ENCODE data around the gene VGF.

VGF gene

DNA sequence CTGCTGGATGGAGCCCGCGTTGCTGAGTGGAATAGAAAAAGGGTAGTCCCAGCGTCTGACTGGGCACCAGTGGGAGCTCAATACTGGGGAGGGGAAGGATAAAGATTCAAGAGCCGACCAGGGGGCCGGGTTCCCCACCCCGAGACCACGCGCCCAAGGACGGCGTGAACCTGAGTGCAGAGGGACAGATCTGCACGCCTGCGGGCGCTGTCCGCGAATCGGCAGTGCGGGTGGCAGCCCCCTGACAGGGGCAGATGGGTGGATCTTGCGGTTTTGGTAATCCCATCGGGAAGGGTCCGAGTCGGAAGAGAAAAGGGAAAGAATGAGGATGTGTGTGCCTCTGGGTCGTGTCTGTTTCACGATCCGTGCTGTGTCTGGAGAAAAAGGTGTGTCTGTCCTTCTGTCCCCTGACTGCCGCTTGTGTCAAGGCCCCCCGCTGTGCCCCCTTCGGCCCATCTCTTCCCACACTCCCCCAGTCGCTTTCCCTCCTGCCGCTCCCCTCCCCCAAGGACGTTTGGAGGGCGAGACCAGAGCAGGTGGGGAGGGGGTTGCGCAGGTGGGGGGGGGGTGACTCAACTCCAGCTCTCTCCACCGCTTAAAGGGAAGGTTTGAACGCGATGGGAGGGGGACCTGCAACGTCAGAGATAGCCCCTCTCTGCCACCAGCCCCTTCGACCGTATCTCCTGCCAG, 734 bp upstream of the VGF start:
- DNase-seq, result no peak

DNA sequence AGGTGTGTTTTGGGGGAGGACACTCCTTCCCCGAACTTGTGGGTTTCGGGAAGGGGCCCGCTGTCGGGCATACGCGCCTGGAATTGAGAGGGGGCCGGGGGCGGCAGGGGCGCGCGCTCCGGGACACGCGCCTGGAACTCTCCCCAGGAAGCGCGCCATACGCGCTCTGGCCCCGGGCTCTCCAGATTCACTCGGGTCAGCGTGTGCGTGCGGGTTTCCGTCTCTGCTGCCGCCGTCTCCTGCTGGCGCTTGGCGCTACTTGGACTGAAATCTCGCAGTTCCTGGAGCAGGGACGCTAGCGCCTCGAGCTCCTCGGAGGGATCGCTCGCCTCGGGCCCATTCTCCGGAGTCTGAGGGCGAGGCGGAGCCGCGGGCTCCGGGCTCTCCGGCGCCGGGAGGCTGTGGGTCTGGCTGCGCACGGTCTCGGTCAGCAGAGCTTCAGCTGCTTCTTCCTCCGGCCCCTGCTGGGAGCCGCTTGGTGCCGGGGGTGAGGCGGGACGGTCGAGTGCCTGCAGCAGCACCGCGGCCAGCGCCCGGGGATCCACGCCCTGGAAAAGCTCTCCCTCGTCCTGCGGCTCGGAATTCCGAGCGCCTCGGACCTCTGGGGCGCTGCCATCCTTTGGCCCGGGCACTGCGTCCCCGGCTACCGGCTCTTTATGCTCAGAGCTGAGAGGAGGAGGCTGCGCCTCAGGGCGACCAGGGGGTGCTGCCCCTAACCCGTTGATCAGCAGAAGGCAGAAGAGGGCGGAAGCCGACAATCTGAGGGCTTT, 1.1 kb downstream of the VGF start:
- DNase-seq, result no peak

DNA sequence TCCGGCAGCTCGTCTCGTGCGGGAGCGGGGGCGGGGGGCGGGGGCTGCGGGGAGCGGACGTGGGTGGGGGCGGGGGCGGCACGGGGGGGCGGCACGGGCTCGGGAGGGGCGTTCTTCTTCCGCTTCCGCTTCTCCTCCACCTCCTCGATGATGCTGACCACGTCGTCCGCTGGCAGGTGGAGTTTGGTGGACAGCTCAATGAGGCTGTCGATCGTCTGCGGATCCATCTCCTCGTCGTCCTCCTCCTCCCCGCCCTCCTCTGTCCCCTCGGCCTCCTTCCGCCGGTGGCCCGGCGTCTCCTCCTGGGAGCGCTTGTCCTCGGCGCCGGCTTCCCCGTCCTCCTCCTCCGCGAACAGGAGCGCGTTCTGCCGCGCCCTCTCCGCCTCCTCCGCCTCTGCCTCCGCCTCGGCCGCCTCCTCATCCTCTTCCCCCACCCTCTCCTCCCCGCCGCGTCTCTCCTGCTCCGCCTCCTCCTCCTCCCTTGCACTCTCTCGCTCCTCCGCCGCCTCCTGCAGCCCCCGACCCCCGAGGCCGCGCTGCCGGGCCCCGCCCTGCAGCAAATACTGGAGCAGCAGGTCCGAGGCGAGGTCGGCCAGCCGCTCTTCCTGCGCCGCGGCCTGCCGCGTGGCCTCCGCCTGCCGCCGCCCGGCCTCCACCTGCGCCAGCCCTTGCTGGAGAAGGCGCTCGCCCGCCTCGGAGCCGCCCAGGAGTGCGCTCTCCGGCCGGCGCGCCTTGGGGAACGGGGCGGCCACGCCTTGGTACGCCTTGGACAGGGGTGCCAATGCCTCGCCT, 1.9 kb downstream of the VGF start:
- no peak for DNase-seq

DNA sequence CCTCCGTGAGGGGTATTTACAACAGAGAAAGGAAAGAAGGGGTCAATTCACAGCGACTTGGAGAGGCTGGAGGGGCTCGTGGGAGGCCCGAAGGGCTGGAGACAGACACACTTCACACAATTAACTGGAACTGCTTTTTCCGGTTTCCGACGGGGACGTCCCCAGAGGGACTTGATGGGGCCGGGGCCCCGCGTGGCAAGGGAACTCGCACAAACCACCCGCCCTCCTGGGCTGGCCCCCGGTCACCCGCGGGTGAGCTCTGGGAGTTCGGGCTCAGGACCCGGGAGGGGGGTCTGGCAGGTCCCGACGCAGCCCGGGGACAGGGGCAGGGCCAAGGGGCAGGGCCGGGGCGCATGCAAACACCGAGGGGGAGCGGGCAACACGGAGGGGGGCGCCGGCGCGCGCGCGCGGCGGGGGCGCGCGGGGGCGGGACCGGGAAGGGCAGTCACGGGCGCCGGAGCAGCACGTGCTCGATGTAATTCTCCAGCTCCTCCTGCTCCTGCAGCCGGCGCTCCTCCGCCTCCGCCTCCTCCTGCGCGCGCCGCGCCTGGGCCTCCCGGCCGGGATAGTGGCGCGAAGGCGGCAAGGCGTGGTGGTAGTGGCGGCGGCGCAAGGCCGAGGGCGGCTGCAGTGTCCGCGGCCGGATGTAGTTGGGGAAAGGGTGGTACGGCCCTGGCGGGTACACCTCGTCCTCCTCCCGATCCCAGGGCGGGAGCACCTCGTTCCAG, 2.7 kb downstream of the VGF start:
- no peak for DNase-seq

DNA sequence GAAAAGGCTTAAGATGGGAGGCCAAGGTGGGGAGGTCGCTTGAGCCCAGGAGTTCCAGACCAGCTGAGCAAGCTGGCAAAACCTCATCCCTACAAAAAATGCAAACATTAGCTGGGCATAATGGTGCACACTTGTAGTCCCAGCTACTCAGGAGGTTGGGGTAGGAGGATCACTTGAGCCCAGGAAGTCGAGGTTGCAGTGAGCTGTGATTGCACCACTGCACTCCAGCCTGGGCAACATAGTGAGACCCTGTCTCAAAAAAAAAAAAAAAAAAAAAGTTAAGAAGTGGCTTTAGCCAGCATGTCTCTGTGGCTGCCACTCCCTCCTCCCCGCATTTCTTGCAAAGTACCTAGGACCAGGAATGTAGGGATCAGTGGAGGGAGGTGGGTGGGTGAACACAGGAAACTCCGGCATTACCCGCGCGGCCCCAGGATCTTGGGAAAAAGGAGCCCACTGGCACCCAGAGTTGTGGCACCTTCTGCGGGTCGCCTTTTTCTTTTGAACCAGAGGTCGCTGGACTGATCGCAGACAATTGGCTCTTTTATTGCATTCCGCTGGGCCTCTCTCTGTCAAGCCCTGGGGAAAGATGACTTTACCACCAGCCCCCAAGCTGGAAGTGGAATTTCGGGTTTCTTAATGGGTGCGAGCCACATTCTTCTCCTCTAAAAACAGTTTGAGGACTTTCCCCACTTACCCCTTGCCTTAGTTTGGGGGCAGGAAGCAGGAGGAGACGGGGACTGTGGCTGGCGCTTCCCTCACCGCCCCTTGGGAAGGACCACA, 3.5 kb downstream of the VGF start:
- DNase-seq, result no peak

DNA sequence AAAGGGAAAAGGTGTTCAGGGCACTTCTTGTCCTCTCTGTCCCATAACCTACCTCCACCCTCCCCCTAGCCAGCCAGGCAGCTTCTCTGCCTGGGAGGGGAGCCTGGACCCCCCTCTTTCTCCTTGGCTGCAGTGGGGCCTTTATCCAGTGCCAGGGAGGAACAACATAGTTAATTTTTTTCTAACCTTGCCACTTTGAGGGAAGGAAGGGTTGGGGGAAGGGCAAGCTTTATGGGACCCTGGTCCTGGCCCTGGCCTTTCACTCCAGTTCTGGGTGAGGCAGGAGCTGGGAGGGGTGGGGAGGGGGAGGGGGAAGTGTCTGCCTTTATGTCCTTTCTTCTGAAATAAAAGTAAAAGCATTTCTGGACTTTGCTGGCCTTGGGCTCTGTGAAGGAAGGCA, 4.5 kb downstream of the VGF start:
- DNase-seq, result no peak

DNA sequence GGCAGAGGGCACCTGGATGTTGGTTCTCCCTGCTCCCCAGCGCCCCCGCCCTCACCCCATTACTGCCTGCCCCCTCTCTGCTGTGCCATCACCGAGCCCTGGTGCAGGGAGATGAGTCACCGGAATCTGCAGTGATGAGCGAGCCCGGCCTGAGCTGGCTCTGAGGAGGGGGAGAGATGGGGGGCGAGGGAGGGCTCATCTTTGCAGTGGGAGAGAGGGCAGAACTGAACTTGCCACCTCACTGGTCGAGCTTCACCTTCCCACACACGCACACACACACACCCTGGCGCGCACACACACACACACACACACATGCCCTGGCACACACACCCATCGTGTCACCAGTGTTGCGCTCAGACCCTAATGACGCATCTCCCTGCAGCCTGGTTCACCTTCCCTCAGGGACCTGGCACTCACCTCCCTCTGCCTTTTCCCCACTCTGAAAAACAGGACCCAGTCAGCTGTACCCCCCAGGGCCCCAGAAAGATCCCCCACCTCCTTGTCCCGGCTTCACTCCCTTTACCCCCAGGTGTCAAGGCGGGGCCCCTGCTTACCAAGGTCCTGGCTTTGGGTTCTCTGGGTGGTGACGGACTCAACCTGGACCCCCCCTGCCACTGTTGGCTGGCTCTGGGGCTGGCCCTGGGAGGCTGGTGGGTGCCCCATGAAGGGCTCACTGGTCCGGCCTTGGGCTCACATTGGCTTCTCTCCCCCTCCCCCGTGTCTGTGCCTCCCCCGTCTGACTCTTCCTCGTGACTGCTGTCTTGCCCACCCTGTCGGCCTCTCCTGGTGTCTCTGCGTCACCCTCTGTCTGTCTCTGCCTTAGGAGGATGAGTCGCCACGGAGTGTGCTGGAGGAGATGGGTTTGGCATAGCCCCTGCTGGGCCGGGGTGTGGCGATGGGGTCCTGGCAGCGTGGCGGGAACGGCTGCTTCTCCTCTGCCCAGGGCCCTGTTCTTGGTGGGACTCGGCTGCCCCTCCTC, 5.4 kb downstream of the VGF start:
- DNase-seq, result no peak

DNA sequence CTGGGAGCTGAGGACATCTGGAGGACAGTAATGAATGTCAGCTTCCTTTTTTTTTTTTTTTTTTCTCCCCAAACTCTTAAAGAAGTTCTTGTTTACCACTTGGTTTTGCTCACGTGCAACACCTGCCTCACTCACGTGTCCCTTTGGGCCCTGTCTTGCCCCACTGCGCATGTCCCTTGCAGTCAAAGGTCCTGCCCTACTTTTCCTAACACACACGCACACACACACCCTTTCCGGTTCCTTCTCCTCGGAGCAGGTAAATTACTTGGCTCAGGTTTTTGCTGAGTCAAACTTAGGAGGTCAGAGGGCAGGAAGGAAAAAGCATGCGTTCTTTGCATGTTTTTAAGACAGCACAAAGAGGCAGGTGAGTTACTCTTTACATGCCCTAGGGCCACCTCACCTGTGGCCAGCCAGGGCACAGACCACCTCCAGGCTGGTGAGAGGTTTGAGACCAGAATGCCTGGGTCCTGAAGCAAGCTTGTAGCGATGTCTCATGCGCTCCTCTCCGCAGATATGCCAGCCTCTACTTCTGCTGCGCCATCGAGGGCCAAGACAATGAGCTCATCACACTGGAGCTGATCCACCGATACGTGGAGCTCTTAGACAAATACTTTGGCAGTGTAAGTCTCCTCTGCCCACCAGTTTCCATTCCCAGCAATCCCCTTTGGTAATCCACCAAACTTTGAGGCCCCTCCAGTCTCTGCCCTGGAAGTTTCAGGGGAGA, 8.3 kb downstream of the VGF start:
- DNase-seq, result no peak

DNA sequence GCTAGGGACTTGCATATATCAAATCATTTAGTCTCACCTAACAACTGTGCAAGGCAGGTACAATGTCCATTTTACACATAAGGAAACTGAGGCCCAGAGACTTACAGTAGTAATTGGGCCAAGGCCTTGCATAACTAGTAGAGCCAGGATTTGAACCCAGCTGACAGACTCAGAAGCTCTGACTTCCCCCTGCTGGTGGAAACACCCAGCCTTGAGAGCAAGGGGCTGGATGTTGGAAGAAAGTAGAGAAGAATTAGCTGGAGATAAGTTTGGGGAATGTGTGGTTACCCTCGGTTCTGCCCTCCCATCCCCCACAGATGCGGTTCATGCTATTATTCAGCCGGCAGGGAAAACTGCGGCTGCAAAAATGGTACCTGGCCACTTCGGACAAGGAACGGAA, 9.1 kb downstream of the VGF start:
- DNase-seq, result no peak

DNA sequence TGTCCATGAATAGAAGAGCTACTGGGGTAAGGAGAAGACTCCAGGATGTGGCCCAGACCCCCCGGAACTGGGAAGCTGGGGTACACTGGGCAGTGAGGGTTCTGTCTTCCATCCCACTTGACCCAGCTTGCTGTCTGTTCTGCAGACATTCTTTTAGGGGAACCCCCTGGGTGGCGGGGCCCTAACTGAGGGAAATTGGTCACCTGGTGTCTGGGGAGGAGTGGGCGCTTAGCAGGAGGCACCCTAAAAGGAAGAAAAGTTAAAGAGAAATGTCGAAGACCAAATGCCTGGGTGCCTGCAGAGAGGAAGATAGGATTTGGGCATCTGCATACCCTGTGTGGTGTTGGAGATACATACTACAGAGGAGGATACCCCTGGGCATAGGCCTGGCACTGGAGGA, 10.1 kb downstream of the VGF start:
- DNase-seq, result no peak

DNA sequence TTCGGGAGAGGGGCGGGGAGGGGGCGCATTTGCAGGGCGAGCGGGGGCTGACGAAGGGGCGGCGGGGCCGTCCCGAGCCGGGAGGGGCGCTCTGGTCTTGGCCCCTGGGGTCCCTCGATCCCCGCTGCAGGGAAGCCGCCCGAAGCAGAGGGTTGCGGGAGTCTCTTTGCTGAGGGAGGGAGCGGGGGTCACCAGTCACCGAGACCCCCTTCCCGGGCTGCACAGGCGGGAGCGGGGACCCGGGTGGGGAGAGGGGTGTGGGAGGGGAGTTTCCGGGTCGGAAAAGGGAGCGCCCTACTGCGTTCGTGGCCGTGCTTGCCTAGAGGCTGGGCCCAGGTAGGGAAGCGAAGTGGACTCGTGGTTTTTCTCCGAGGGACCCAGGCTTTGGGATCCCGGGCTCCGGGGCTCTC, 10.7 kb downstream of the VGF start:
- no peak for DNase-seq

DNA sequence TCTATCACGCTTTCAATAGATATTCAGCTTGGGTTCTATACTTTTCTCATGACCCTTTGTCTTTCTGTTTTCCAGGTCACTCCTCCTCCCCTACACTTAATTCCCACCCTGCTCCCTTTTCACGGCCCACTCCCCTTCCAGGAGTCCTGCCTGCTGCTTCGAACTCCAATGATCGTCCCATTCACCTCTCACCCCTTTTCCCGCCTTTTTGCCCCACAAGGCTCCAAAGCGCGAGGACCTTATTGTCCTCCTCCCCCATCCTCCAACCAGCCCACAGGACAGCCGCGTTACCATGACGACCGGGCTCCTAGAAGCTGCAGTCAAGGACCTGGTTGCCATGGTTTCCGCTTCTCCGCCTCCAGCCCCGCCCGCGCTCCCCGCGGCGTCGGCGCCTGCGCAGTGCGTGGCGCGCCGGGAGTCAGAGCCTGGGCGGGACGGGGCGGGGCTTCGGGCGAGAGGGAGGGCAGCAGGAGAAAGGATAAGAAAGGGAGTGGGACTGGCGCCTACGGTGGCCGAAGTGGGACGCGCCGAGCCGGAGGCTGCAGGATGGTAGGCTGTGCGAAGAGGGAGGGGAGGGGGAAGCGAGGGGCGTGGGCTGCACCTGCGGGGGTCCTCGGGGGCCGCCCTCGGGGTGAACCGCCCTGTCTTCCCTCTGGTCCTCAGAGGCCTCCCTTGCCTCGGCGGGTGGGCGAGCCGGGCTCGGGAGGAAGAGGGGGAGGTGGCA, 11.2 kb downstream of the VGF start, which contains the start of gene AP1S1:
AP1S1 (plus strand) TSS at position 508 of the 724 bp plus-strand sequence; CDS start at position 547, 39 bp downstream.
- peak; percentile 93 for DNase-seq

DNA sequence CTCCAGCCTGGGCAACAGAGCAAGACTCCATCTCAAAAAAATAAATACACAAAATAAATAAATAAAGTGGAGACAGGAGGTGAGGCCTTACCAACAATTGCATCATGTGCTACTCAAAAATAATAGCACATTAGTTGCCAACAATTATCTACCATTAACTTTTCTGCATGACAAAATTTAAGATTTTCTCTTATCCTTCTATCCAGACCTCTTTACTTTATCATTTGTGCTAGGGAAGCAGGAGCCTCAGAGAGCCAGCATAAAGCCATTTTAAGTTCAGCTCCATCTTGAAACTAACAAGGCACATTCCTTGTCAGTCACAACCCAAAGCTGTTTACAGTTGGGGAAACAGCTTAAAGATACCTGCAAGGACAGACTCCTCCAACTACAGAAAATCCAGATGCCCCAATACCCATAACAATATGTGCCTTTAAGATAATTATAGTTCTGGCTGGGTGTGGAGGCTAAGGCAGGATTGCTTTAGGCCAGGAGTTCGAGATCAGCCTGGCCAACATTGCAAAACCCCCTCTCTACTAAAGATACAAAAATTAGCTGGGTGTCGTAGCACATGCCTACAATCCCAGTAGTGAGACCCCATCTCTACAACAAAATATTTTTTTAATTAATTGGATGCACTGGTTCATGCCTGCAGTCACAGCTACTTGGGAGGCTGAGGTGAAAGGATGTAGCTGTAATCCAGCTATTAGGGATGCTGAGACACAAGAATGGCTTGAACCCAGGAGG, 13.3 kb downstream of the VGF start:
- no peak for DNase-seq

DNA sequence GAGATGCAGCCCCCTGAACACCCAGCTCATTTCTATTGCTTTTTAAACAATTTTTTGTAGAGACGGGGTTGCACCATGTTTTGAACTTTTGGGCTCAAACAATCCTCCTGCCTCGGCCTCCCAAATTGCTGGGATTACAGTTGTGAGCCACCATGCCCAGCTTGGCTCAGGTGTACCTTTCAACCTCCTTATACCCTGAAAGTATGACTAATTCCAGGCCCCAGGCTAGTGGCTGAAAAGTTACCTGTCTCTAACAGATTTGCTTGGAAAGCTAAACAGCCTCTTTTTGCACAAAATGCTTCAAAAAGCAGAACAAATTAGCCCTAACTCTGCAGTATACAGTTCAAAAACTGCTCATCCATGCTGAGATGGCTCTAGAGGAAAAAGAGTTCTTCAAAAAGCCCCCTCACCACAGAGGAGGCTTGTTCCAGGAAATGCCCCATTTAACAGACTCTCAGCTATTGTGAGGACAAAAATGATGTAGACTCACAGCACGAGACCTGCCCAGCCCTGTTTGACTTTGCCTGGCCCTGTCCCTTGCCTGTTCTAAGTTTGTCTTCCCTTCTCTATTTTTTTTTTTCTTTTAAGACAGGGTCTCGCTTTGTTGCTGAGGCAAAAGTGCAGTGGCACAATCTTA, 24.5 kb downstream of the VGF start:
- no peak for DNase-seq

DNA sequence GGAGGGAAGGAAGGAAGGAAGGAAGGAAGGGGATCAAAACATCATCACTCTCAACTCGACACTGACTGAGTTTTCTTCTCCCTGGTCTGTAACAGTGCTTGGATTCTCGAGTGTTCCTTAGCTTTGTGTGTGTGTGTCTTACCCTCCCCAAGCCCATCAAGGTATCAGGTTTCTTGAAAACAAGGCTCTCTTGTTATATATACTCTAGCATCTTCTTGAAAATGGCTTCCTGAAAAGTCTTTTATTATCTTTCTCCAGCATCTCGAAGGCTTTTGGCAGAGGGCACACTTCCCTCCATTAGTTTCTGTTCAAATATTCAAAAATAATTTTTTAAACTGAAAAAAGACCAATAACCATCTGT, 25.1 kb downstream of the VGF start:
- DNase-seq, result no peak

DNA sequence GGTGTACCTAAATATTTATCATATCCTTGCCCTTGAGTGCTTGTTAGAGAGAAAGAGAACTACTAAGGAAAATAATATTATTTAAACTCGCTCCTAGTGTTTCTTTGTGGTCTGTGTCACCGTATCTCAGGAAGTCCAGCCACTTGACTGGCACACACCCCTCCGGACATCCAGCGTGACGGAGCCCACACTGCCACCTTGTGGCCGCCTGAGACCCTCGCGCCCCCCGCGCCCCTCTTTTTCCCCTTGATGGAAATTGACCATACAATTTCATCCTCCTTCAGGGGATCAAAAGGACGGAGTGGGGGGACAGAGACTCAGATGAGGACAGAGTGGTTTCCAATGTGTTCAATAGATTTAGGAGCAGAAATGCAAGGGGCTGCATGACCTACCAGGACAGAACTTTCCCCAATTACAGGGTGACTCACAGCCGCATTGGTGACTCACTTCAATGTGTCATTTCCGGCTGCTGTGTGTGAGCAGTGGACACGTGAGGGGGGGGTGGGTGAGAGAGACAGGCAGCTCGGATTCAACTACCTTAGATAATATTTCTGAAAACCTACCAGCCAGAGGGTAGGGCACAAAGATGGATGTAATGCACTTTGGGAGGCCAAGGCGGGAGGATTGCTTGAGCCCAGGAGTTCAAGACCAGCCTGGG, 27.0 kb downstream of the VGF start:
- no peak for DNase-seq

DNA sequence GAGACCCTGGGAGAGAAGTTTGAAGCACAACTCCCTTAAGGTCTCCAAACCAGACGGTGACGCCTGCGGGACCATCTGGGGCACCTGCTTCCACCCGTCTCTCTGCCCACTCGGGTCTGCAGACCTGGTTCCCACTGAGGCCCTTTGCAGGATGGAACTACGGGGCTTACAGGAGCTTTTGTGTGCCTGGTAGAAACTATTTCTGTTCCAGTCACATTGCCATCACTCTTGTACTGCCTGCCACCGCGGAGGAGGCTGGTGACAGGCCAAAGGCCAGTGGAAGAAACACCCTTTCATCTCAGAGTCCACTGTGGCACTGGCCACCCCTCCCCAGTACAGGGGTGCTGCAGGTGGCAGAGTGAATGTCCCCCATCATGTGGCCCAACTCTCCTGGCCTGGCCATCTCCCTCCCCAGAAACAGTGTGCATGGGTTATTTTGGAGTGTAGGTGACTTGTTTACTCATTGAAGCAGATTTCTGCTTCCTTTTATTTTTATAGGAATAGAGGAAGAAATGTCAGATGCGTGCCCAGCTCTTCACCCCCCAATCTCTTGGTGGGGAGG, 27.6 kb downstream of the VGF start:
- DNase-seq, result no peak

Data from cerebellar nuclear complex (tissue), 1 donor.